HepG2 (cell line): ENCODE measurements around the gene RBM18.

Experiments
- DNMT1 ChIP-seq: sonication (generic); formaldehyde crosslinking; IDR thresholded peaks from 2 replicates; pipeline ENCODE4 v1.5.1; 2020; ENCODE audit warnings: mild to moderate bottlenecking, missing genetic modification reagents
- E2F1 ChIP-seq: sonication (generic); formaldehyde crosslinking; IDR thresholded peaks from 2 replicates; pipeline ENCODE4 v1.5.0; 2020; ENCODE audit warnings: missing genetic modification reagents
- POLR2A ChIP-seq, 2 experiments: IDR thresholded peaks; 2 replicates each; pipeline ENCODE4 v1.6.1; 2011; ENCODE audit warnings: low read depth in 2 of 2, low read length in 2 of 2, mild to moderate bottlenecking in 1 of 2, moderate library complexity in 1 of 2; ENCODE audit not compliant: insufficient read depth in 1 of 2
- POLR2AphosphoS5 ChIP-seq: IDR thresholded peaks from 2 replicates; pipeline ENCODE4 v1.6.1; 2012; ENCODE audit warnings: low read depth, low read length
- SNRNP70 ChIP-seq: fragments of 200-400 bp; formaldehyde crosslinking; IDR thresholded peaks from 2 replicates; pipeline ENCODE4 v1.6.1; 2017; ENCODE audit warnings: mild to moderate bottlenecking, low read depth, low read length, moderate library complexity
- ZSCAN20 ChIP-seq: sonication (generic); formaldehyde crosslinking; IDR thresholded peaks from 2 replicates; pipeline ENCODE4 v1.4.0; 2020; ENCODE audit warnings: missing genetic modification reagents, mild to moderate bottlenecking, borderline replicate concordance
- TF ChIP-seq, protein P1 (sequence below): IDR thresholded peaks from 2 replicates; pipeline ENCODE4 v1.6.1; 2012; ENCODE audit warnings: inconsistent platforms
- TF ChIP-seq, protein P2 (sequence below): IDR thresholded peaks from 2 replicates; pipeline ENCODE4 v1.6.1; 2018; ENCODE audit warnings: missing genetic modification reagents, mild to moderate bottlenecking, missing compliant biosample characterization

DNA sequence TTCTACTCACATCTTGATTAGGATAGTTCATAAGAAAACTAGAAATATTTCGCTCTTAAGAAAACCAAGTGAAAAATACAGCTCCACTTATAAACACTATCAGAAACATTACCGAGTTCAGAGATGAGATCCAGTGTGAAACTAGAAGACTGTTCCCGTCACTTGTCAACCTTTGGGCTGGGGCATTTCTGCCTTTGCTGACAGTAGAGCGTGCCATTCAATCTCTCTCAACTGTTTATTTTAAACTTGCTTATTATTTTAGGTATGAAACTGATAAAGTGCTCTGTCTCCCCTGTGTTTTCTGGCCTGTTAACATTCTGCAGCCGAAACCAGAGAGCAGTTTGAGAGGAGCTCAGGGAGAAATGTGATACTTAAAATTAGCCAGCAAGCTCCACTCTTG lies 16.7 kb upstream of the RBM18 start:
- TF ChIP-seq ZSCAN20 (CRISPR knock-in tag) (no peak), E2F1 (CRISPR knock-in tag) (no peak), POLR2AphosphoS5 (no peak), POLR2A (IDR thresholded peaks at IDR 0.05; ENCODE audit: insufficient read depth in 1 of 2, low read depth in 2 of 2, low read length in 2 of 2) (no peak), SNRNP70 (no peak), DNMT1 (no peak)
- TF ChIP-seq, protein P1, sequence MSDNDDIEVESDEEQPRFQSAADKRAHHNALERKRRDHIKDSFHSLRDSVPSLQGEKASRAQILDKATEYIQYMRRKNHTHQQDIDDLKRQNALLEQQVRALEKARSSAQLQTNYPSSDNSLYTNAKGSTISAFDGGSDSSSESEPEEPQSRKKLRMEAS = no peak
- TF ChIP-seq, protein P2, sequence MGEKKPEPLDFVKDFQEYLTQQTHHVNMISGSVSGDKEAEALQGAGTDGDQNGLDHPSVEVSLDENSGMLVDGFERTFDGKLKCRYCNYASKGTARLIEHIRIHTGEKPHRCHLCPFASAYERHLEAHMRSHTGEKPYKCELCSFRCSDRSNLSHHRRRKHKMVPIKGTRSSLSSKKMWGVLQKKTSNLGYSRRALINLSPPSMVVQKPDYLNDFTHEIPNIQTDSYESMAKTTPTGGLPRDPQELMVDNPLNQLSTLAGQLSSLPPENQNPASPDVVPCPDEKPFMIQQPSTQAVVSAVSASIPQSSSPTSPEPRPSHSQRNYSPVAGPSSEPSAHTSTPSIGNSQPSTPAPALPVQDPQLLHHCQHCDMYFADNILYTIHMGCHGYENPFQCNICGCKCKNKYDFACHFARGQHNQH (CRISPR knock-in tag) = no peak
